ENCODE results near the gene DOK4.
"Not testable (repeated sequence)": the region's sequence is repeated elsewhere in the genome, so short reads cannot be mapped to it uniquely, and the experiment has no call there.

DNA sequence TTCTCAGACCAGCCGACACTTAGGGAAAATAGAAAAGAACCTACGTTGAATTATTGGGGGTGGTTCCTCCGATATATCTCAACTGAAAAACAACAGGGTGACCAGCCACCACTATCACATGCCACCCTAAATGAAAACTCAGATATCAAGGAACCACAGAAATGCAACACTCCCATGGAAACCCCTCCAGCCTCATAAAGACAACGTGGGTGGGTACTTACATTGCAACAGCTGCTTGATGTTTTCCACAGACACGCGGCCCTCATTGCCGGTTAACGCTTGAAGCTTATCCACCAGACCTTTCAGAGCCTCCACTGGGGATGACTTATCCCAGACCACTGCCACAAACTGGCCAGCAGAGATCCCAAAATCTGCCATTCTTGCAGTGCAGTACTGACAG is 45.7 kb downstream of the DOK4 start:
- TF ChIP-seq, protein P1, sequence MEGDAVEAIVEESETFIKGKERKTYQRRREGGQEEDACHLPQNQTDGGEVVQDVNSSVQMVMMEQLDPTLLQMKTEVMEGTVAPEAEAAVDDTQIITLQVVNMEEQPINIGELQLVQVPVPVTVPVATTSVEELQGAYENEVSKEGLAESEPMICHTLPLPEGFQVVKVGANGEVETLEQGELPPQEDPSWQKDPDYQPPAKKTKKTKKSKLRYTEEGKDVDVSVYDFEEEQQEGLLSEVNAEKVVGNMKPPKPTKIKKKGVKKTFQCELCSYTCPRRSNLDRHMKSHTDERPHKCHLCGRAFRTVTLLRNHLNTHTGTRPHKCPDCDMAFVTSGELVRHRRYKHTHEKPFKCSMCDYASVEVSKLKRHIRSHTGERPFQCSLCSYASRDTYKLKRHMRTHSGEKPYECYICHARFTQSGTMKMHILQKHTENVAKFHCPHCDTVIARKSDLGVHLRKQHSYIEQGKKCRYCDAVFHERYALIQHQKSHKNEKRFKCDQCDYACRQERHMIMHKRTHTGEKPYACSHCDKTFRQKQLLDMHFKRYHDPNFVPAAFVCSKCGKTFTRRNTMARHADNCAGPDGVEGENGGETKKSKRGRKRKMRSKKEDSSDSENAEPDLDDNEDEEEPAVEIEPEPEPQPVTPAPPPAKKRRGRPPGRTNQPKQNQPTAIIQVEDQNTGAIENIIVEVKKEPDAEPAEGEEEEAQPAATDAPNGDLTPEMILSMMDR (IDR thresholded peaks at IDR 0.05; ENCODE audit: low read depth, low read length, missing input control) = not testable (repeated sequence)
- not testable (repeated sequence) for TF ChIP-seq RAD21 (IDR thresholded peaks at IDR 0.05); JUND (IDR thresholded peaks at IDR 0.05); SP1 (IDR thresholded peaks at IDR 0.05); EGR1 (IDR thresholded peaks at IDR 0.05; ENCODE audit: low read depth in 2 of 2); YY1 (IDR thresholded peaks at IDR 0.05)
- TF ChIP-seq, protein P2, sequence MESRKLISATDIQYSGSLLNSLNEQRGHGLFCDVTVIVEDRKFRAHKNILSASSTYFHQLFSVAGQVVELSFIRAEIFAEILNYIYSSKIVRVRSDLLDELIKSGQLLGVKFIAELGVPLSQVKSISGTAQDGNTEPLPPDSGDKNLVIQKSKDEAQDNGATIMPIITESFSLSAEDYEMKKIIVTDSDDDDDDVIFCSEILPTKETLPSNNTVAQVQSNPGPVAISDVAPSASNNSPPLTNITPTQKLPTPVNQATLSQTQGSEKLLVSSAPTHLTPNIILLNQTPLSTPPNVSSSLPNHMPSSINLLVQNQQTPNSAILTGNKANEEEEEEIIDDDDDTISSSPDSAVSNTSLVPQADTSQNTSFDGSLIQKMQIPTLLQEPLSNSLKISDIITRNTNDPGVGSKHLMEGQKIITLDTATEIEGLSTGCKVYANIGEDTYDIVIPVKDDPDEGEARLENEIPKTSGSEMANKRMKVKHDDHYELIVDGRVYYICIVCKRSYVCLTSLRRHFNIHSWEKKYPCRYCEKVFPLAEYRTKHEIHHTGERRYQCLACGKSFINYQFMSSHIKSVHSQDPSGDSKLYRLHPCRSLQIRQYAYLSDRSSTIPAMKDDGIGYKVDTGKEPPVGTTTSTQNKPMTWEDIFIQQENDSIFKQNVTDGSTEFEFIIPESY (IDR thresholded peaks at IDR 0.05) = not testable (repeated sequence)
- TF ChIP-seq, protein P3, sequence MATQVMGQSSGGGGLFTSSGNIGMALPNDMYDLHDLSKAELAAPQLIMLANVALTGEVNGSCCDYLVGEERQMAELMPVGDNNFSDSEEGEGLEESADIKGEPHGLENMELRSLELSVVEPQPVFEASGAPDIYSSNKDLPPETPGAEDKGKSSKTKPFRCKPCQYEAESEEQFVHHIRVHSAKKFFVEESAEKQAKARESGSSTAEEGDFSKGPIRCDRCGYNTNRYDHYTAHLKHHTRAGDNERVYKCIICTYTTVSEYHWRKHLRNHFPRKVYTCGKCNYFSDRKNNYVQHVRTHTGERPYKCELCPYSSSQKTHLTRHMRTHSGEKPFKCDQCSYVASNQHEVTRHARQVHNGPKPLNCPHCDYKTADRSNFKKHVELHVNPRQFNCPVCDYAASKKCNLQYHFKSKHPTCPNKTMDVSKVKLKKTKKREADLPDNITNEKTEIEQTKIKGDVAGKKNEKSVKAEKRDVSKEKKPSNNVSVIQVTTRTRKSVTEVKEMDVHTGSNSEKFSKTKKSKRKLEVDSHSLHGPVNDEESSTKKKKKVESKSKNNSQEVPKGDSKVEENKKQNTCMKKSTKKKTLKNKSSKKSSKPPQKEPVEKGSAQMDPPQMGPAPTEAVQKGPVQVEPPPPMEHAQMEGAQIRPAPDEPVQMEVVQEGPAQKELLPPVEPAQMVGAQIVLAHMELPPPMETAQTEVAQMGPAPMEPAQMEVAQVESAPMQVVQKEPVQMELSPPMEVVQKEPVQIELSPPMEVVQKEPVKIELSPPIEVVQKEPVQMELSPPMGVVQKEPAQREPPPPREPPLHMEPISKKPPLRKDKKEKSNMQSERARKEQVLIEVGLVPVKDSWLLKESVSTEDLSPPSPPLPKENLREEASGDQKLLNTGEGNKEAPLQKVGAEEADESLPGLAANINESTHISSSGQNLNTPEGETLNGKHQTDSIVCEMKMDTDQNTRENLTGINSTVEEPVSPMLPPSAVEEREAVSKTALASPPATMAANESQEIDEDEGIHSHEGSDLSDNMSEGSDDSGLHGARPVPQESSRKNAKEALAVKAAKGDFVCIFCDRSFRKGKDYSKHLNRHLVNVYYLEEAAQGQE (IDR thresholded peaks at IDR 0.05) = not testable (repeated sequence)
- TF ChIP-seq, protein P4, sequence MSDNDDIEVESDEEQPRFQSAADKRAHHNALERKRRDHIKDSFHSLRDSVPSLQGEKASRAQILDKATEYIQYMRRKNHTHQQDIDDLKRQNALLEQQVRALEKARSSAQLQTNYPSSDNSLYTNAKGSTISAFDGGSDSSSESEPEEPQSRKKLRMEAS (IDR thresholded peaks at IDR 0.05) = not testable (repeated sequence)
- TF ChIP-seq, protein P5, sequence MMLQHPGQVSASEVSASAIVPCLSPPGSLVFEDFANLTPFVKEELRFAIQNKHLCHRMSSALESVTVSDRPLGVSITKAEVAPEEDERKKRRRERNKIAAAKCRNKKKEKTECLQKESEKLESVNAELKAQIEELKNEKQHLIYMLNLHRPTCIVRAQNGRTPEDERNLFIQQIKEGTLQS (IDR thresholded peaks at IDR 0.05) = not testable (repeated sequence)
